HL-60 (cell line): ENCODE measurements around the gene PRDM11.

Experiments
- GABPA ChIP-seq: IDR thresholded peaks from 2 replicates; pipeline ENCODE4 v1.6.1; 2012; ENCODE audit warnings: low read depth
- TF ChIP-seq, protein P1 (sequence below): IDR thresholded peaks from one replicate; pipeline ENCODE4 v1.5.1; 2011; ENCODE audit warnings: low read length, control low read depth, inconsistent platforms; ENCODE audit not compliant: insufficient read depth

GRCh38 chr11:45180848-45181192 is 34.4 kb downstream of the PRDM11 start:
- TF ChIP-seq, protein P1, sequence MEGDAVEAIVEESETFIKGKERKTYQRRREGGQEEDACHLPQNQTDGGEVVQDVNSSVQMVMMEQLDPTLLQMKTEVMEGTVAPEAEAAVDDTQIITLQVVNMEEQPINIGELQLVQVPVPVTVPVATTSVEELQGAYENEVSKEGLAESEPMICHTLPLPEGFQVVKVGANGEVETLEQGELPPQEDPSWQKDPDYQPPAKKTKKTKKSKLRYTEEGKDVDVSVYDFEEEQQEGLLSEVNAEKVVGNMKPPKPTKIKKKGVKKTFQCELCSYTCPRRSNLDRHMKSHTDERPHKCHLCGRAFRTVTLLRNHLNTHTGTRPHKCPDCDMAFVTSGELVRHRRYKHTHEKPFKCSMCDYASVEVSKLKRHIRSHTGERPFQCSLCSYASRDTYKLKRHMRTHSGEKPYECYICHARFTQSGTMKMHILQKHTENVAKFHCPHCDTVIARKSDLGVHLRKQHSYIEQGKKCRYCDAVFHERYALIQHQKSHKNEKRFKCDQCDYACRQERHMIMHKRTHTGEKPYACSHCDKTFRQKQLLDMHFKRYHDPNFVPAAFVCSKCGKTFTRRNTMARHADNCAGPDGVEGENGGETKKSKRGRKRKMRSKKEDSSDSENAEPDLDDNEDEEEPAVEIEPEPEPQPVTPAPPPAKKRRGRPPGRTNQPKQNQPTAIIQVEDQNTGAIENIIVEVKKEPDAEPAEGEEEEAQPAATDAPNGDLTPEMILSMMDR: no peak
- no peak for TF ChIP-seq GABPA
